HL-60 (cell line): Measurements from ENCODE around the gene ROBO1.

Experiments used
- CTCF ChIP-seq: IDR thresholded peaks from one replicate; pipeline ENCODE4 v1.5.1; 2011; ENCODE audit warnings: low read length, control low read depth, inconsistent platforms; ENCODE audit not compliant: insufficient read depth
- GABPA ChIP-seq: IDR thresholded peaks from 2 replicates; pipeline ENCODE4 v1.6.1; 2012; ENCODE audit warnings: low read depth
- POLR2AphosphoS5 ChIP-seq: IDR thresholded peaks from 2 replicates; pipeline ENCODE4 v1.6.1; 2012; ENCODE audit warnings: low read depth
- REST ChIP-seq: IDR thresholded peaks from 2 replicates; pipeline ENCODE4 v1.6.1; 2012; ENCODE audit warnings: low read depth; ENCODE audit not compliant: insufficient replicate concordance

- TF ChIP-seq CTCF (no peak), POLR2AphosphoS5 (no peak), GABPA (no peak), REST (no peak)
These were observed 976.0 kb downstream of the ROBO1 start for GRCh38 chr3:78791753-78792152.
